HL-60/S4 (cell line): ENCODE measurements around the gene HPS4.
"Not testable (repeated sequence)": the region's sequence is repeated elsewhere in the genome, so short reads cannot be mapped to it uniquely, and the experiment has no call there.

Experiments used
- in situ Hi-C: fragments of 300-500 bp; cut with MboI; formaldehyde crosslinking; loops from 2 replicates; pipeline ENCODE4 v1.14.3; 2022; ENCODE audit warnings: low sequenced_read_pairs

HPS4 gene

DNA sequence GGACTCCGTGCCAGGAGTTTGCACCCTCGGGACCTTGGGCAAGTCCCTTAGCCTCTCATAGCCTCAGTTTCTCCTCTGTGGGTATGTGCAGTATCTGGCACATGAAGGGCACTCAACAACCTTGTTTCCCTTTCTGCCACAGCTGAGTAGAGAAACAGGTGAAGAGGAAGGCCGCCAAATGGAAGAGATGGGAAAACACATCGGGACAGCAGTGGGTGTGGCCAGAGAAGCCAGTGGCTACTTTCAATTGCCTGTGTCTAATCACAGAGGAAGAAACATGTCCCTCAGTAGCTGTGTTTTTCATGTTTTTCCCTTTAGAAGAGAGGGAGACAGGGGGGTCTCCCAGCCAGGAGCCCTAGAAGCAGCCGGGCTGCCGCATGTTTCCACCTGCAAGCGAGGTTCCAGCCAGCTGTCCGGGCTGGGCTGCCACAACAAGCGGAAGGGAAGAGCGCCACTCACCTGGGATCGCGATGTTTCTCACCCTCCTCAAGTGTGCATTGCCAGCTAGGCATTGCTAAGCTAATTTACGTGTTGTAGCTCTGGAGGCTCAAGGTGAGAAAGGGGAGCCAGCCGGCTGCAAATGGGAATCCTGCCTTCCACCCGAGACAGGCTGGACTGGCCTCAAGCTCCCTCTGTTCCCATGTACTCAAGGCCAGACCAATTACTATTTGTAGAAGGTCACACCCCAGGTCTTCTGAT, 37.9 kb downstream of the HPS4 start:
- in situ Hi-C loops: no loop called here

DNA sequence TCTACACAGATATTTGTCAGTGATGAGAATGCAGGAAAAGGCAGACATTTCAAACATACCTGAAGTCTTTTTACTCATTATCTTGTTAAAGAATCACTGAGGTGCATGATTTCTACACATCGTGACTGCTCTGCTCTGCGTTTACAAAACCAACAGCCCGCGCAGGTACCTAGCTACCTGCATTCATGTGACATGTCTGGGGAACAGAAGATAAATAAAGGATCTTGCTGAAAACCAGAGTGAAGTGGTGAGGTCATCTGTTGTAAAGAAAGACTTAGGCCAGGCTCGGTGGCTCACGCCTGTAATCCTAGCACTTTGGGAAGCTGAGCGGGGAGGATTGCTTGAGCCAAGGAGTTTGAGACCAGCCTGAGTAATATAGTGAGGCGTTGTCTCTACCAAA, 38.8 kb downstream of the HPS4 start:
- in situ Hi-C loops: no loop called here

DNA sequence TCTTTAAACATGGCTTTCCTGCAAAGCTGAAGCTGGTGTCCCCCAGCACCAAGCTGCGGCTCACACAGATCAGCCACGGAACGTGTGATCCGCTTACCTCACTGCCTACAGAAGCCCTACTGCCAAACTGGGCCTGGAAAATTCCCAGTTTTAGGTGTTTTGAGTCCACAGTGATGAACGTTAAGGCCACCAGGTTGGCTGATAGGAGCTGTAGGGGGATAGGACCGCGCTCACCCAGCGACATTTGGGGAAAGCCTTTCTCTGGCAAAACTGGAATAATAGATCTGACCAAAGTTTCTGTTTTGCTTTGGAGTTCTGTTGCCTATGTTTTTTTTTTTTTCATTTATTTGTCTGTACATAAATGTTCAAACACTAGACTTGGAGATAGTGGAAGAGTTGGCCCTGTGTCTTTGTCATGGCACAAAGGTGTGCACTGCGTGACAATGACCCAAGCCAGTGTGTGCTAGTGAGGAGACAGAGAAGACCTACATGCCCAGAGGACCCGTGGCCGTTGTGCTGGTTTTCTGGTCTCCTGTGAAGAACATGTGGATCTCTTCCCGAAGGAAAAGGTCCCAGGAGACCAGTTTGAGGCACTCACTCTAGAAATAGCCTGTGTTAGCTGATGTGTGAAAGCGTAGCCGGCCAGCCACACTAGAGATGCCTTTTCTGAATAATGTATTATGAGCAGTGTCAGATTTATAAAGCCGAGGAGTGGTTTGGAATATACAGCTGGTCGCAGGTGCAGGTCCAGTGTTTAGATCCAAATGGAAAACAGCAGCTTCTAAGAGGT, 39.5 kb downstream of the HPS4 start:
- in situ Hi-C loops: no loop called here

- in situ Hi-C loops: no loop called here
Measured at GRCh38 chr22:26442086-26442756, 41.4 kb downstream of the HPS4 start.

GRCh38 chr22:26439559-26439958, 44.0 kb downstream of the HPS4 start:
- in situ Hi-C loops: no loop called here

- in situ Hi-C loops: not testable (repeated sequence)
Measured at GRCh38 chr22:26438776-26439175, 44.8 kb downstream of the HPS4 start.

- in situ Hi-C loops: no loop called here
Measured at GRCh38 chr22:26437694-26438392, 45.7 kb downstream of the HPS4 start.

DNA sequence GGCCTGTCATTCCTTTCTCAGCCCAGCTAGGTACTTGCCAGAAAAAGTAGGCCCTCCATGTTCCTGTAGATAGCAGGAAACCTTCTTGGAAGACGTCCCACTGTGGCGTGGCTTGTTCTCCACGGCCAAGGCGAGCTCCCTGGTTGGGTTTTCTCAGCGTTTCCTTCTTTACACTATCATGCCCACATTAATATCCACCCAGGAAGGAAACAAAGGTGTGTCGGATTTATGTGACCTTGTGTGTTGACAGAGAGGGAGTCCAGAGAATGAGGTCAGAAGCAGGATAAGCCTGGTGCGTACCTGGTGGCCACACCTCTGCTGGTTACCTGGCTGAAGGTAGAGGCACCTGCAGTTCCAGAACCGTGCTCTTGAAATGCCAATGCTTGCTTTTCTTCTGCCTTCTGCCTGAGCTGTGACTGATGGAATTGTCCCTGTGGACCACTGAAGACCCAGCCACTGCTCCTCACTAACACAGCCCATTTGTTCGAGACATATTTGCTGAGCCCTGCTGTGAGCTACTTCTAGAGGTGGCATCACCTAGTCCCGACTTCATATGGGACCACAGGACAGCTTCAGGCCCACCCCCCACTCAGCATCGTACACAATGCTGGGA, 46.6 kb downstream of the HPS4 start:
- in situ Hi-C loops: no loop called here

GRCh38 chr22:26435327-26436093, 48.1 kb downstream of the HPS4 start:
- in situ Hi-C loops: no loop called here

DNA sequence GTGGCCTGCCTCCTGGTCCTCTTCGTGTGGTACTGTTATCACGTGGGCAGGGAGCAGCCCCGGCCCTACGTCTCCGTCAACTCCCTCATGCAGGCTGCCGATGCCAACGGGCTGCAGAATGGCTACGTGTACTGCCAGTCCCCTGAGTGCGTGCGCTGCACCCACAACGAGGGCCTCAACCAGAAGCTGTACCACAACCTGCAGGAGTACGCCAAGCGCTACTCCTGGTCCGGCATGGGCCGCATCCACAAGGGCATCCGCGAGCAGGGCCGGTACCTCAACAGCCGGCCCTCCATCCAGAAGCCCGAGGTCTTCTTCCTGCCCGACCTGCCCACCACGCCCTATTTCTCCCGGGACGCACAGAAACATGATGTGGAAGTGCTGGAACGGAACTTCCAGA, 49.8 kb downstream of the HPS4 start:
- in situ Hi-C loops: no loop called here

DNA sequence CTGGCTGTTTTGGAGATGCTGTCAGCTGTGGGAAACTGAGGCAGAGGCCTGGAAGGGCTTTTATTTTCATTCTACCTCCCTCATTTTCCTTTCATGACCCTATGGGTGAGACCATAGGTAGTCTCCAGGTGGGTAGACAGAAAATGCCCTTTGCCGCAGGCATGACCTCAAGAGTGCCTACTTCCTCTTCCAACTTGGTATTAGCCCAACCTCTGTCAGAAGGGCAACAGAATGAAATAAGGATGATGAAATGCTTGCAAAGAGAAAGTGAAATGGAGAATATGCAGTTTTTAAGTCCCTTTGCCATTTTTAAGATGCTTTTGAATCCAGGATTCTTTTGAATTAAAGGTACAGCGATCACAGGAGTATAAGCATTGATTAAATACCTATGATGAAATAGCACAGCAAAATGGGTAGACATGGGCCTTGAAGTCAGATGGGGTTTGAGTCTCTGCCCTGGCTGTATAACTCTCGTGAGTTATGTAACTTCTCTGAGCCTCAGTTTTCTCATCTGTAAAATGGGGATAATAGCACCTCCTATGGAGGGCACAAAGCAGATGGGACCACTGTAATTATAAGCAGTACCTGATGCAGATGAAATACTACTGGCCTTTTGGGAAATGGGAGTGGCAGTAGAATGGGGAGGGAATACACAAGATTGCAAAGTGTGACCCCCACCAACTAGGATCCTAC, 50.8 kb downstream of the HPS4 start:
- in situ Hi-C loops: no loop called here

DNA sequence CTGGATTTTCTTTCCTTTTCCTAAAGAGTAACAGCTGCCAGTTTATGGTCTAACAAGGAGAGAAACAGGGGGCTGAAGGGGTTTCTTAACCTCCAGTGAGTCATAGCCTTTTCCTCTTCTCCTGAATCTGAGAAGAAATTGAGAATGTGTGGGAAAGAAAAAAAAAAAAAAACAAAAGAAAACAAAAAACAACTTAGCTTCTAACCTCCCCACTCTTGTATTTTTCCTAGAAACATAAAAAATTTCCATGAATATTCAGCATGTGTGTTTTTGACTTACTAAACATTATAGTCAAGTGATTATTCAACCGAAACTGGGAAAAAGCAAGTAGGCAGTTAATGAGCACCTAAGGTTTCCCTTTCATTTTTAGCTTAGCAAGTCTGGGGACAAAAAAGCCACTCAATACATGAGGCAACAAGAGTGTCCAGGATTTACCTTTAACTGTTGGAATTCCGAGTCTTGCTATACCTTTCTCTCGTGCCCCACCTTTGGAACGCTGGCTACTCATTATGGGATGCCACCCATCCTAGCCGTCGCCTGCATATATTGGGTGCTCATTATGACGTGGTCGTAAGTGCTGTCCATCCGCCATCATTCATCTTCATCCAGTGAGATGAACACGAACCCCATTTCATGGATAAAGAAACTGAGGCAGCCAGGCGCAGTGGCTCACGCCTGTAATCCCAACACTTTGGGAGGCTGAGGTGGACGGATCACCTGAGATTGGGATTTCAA, 52.2 kb downstream of the HPS4 start:
- in situ Hi-C loops: no loop called here

DNA sequence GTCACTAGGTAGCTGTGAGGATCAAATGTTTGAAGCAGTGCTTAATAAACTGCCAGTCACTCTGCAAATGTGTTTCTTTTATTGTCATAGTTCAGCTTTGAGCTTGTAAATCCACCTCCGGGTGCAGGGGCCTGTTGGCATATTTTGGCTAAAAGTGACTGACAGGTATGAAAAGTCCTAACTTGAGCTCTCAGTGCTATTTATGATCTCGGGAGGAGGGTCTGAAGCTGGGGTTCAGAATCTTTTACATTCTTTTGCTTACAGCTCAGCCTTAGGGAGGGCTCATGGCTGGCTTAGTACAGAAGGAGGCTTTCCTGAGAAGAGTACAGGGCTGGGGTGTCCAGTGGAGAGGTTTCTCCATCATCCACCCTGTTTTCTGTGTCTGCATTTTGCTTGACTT, 53.0 kb downstream of the HPS4 start:
- in situ Hi-C loops: no loop called here

DNA sequence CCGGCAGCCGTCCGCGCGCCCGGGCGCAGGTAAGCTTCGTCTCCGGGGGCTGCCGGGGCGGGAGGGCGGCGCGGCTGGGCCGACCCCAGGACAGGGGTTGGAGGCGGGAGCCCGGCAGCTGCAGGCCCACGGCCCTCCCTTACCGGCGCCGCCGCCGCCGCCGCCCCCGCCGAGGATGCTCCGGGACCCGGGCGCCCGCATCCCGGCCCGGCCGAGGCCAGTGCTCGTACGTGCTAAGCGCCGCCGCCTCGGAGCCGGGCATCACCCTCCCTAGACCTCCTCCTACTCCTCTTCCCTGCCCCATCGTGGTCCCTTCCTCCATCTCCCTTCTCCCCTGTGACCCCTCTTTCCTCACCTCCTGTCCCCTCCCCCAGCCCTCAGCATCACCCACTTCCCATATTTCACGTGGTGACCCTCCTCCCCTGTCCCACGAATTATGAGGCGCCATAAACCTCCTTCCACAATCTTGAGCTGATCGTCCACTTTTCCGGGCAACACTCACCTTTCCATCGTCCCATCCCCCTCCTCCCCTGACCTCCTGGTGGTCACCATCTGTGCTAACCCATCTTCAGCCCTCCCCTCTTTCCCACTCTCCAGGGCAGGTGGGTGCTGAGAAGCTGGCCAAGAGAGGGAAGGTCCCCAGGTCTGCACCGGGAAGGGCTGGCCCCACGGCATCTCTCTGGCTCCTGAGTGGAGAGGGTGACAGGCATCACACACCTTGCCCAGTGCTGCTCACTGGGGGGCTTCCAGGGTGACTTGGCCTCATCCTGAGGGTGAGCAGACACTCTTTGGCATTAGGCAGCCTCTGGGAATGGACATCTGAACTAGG, 53.9 kb downstream of the HPS4 start:
- in situ Hi-C loops: no loop called here

DNA sequence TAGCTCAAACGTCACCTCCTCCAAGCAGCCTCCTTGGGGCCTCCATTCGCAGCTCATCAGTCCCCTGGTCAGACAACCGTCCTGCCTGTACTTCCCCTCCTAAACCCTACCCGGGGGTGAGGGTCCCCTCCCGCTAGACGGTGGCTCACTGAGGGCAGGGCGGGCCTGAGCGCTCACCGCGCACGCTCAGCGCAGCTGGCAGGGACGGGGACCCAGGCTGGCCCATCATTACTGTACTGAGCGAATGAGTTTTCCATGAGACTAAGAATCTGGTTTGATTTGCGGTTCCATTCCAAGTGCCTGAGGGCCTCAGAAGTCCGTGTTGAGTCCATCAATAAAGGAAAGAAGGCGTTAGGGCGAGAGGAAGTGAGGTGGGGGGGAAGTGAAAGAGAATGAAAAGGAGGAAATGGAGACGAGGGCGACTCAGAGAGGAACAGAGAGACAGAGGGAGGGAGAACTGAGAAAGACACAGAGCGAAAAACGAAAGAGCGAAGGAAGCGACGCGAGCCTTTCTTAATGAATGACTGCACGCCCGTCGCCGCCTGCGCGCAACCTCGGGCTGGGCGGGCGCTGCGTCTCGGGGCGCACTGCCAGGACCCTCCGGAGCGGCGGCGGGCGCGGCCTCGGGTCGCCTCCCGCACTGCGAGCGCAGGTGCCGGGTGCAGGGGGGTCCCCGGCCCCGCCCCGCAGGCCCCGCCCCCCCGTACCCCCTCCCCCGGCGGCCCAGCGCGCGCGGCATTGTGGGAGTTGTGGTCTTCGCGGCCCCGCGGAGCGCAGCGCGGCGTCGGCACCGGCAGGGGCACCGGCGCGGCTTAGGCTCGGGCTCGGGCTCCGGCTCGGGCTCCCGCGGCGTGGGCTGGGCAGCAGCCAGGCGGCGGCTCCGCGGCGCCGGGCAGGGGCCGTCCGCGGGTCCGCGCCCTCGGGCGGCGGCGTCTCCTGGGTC, 54.8 kb downstream of the HPS4 start, which contains the start of gene ASPHD2:
TSS of gene ASPHD2 (plus strand) at position 746 of the 943 bp plus-strand sequence. CDS start 4,356 bp downstream, outside the sequence.
- in situ Hi-C loops: no loop called here

- in situ Hi-C loops: no loop called here
Measured at GRCh38 chr22:26426924-26427323, 56.7 kb downstream of the HPS4 start.

DNA sequence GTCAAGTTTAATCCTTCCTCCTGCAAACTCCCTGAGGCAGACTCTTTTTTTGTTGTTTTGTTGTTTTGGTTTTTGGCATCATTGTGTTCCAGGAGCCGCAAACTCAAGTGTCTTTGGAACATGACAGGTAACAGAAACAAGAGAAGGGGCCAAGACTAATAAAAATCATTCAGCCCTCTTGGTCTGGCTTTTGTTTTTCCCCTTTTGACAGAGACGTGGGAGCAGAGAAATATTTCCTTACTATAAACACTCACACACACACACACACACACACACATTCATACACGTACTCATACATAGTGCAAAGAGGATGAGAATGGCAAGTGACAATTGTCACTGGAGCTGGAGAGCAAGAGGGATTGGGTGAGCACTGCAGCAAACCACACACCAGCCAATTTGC, 65.0 kb downstream of the HPS4 start:
- in situ Hi-C loops: no loop called here
